HG03575 (cell line): ENCODE results near the gene RNF31.

Experiments used
- ATAC-seq: cut with Tn5 transposase; IDR thresholded peaks from one replicate; pipeline ENCODE4 v1.9.1; 2021; ENCODE audit not compliant: unreplicated experiment, insufficient number of reproducible peaks, low FRiP score; ENCODE audit errors: extremely low read depth

Gene RNF31

GRCh38 chr14:24135834-24136683, 11.2 kb upstream of the RNF31 start, which contains the start of gene PSME1:
Gene PSME1, plus strand, starts transcription at chr14:24136194. Its CDS starts 69 bp downstream, at chr14:24136263.
- no peak for ATAC-seq

GRCh38 chr14:24136684-24137528, 10.4 kb upstream of the RNF31 start:
- ATAC-seq = no peak

- no peak for ATAC-seq
Measured at GRCh38 chr14:24137529-24138395, 9.5 kb upstream of the RNF31 start.

GRCh38 chr14:24138396-24139271, 8.7 kb upstream of the RNF31 start:
- ATAC-seq = no peak

GRCh38 chr14:24139272-24139934, 7.9 kb upstream of the RNF31 start:
- no peak for ATAC-seq

- ATAC-seq = peak; percentile 48
Measured at GRCh38 chr14:24141097-24141880, 6.0 kb upstream of the RNF31 start, which contains the start of gene EMC9. Gene EMC9, minus strand, starts transcription at chr14:24141591. Its CDS starts 287 bp downstream, at chr14:24141304.

GRCh38 chr14:24143511-24143910, 3.8 kb upstream of the RNF31 start:
- ATAC-seq = no peak

GRCh38 chr14:24144451-24144850, 2.8 kb upstream of the RNF31 start:
- ATAC-seq = no peak

- no peak for ATAC-seq
Measured at GRCh38 chr14:24145219-24145618, 2.1 kb upstream of the RNF31 start.

- no peak for ATAC-seq
Measured at GRCh38 chr14:24145690-24146452, 1.4 kb upstream of the RNF31 start.

- peak; percentile 31 for ATAC-seq
Measured at GRCh38 chr14:24146453-24146977, 783 bp upstream of the RNF31 start, which contains the start of gene PSME2. Gene PSME2, minus strand, starts transcription at chr14:24146610. Its CDS starts 29 bp downstream, at chr14:24146581.

GRCh38 chr14:24147761-24148428, 597 bp downstream of the RNF31 start:
- no peak for ATAC-seq

- ATAC-seq = no peak
Measured at GRCh38 chr14:24149302-24149969, 2.1 kb downstream of the RNF31 start.

GRCh38 chr14:24150061-24150460, 2.8 kb downstream of the RNF31 start:
- ATAC-seq = no peak

GRCh38 chr14:24150567-24150966, 3.3 kb downstream of the RNF31 start:
- ATAC-seq = no peak
